LNCAP (cell line): ENCODE results near the gene ZNF274.

Experiments used
- CTCF ChIP-seq: fragments of 450-650 bp; IDR thresholded peaks from 2 replicates; pipeline ENCODE4 v1.5.1; 2017; ENCODE audit warnings: mild to moderate bottlenecking

Gene ZNF274

GRCh38 chr19:58217607-58218391 is 34.9 kb downstream of the ZNF274 start:
- no peak for TF ChIP-seq CTCF

GRCh38 chr19:58218899-58219298 is 36.0 kb downstream of the ZNF274 start:
- peak; percentile 37; the same call in 1 of the 2 replicates for TF ChIP-seq CTCF

GRCh38 chr19:58227964-58228584 is 45.2 kb downstream of the ZNF274 start:
- no peak for TF ChIP-seq CTCF

GRCh38 chr19:58228585-58229254 is 45.9 kb downstream of the ZNF274 start, which contains the start of gene ZNF544:
TSS of gene ZNF544 (plus strand) at chr19:58228914. CDS start at chr19:58244024, 15,110 bp downstream.
- TF ChIP-seq CTCF: no peak

GRCh38 chr19:58229255-58229639 is 46.4 kb downstream of the ZNF274 start:
- peak; percentile 40 for TF ChIP-seq CTCF

GRCh38 chr19:58237324-58237723 is 54.5 kb downstream of the ZNF274 start:
- TF ChIP-seq CTCF: no peak

GRCh38 chr19:58243351-58243750 is 60.5 kb downstream of the ZNF274 start:
- TF ChIP-seq CTCF: no peak
